HG02798 (cell line): Measurements from ENCODE around the gene PPRC1.
A peak's percentile ranks its signal among the peaks of the same experiment; 100 is the strongest.

Source experiments
- ATAC-seq: cut with Tn5 transposase; IDR thresholded peaks from one replicate; pipeline ENCODE4 v1.9.1; 2021; ENCODE audit warnings: mild to moderate bottlenecking; ENCODE audit not compliant: unreplicated experiment, poor library complexity

The PPRC1 gene

GRCh38 chr10:102132563-102133372 lies at the start of gene PPRC1:
Gene PPRC1, plus strand, starts transcription at chr10:102133040. Its CDS starts 29 bp downstream, at chr10:102133069.
- peak; percentile 94 for ATAC-seq

DNA sequence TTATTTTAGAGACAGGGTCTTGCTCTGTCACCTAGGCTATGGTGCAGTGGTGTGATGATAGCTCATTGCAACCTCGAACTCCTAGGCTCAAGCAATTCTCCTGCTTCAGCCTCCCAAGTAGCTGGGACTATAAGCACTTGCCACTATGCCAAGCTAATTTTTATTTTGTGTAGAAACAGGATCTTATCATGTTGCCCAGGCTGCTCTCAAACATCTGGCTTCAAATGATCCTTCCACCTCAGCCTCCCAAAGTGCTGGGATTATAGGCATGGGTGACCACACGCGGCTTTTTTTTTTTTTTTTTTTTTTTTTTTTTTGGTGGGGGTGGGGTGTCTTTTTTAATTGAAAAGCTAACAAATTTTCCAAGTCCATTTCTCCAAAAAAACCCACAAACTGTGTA lies 49.3 kb upstream of the PPRC1 start:
- ATAC-seq = no peak

GRCh38 chr10:102085336-102085735 lies 47.5 kb upstream of the PPRC1 start:
- ATAC-seq = no peak

DNA sequence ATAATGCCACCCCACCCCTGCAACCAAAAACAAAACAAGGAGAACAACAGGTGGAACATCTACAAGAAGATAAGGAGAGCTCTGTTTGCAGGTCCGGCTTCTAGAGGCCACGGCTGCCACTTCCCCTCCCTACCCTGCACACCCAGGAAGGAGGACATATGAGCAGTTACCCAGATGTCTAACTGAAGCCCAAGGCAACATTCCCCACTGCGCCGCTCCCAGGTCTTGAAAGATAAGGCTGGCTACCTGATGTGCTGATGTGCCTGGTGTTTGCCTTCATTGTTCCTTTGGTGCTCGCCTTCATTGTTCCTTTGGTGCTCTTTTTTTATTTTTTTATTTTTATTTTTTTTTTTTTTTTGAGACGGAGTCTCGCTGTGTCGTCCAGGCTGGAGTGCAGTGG lies 46.6 kb upstream of the PPRC1 start:
- ATAC-seq = no peak

- no peak for ATAC-seq
Observed at GRCh38 chr10:102090772-102091171, 42.1 kb upstream of the PPRC1 start.

- no peak for ATAC-seq
Observed at GRCh38 chr10:102096449-102096848, 36.4 kb upstream of the PPRC1 start.

DNA sequence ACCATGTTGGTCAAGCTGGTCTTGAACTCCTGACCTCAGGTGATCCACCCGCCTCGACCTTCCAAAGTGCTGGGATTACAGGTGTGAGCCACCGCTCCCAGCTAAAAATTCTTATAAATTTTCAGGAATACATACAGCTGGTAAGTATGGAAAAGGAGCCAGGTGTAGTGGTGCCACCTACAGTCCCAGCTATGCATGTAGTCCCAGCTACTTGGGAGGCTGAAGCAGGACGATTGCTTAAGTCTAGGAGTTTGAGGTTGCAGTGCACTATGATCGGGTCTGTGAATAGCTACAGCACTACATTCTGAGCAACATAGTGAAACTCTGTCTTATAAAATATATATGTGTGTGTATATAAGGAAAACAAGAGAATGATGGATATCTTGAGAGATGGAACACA lies 31.7 kb upstream of the PPRC1 start:
- ATAC-seq = no peak

DNA sequence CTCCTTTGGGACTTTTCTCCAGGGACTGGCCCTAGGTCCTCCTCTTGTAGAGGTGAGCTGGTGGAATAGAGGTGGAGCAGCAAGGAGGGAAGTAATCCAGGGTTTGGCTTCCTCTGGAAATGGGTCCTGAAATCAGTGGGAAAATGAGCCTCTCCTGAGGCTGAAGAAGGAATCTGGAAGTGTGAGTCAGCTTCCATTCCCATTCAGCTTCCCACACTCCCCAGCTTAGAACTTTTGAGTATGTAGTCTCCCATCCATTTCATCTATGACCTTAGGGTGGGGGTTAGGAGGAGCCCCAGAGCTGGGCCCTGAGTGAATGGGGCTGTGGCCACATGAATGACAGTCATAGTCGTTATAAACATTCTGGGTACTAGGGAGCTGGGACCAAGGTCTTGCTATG lies 30.4 kb upstream of the PPRC1 start:
- ATAC-seq = no peak

DNA sequence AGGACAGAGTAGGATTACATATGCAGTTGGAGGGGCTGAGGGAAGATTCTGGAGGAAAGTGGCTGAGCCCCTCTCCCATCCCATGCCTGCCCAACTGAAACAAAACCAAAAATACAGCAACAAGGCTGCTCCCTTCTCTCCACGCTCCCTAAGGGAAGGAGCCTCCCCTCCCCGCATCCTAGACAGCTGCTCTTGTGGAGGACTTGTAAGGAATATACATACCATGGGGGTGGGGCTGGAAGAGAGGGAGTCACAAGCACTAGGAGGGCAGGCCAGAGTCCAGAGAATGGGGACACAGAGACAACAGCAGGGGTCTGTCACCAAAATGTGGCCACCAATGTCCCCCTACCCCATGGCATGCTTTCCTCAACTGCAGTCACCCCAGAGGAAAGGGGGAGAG lies 25.8 kb upstream of the PPRC1 start:
- ATAC-seq = no peak

DNA sequence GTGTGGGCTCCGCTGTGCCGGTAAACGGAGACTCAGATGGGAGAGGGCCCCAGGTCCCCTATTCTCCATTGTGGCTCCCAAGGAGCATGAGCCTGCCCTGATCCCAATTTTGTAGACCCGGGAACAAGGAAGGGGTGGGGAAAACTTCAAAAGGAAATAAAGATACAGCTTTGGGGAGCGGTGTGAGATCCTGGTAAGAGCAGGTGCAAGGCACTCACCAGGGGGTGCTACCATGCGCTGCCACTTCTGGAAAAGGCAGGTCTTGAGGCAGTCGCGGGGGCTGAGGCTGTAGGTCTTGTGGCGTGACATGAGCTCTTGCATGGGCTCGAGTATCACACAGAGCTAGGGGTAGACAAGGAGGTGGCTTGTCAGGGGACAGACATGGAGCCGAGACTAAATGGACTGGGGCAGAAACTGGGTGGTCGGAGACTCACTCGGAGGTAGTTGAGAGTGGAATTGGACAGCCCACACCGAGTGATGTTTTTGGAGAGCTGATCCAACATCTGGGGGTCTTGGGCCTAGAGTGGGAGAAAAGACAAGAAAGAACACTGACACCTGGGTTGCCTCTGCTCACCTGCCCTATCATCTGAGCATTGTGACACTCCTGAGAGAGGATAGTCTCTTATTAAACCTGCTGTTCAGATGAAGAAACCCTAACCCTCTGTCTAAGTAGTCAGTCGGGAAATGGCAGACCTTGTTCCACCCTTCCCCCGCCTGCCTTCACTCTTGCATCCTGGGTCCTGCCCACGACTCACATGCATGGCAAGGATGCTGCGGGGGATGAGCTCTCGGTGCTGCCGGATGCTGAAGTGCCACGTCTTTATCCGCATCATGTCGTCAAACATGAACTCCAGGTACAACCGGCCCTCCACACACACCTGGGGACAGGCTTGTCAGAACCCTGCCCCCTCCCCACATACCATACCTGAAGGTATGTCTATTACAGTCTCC lies 23.4 kb upstream of the PPRC1 start:
- ATAC-seq = no peak

DNA sequence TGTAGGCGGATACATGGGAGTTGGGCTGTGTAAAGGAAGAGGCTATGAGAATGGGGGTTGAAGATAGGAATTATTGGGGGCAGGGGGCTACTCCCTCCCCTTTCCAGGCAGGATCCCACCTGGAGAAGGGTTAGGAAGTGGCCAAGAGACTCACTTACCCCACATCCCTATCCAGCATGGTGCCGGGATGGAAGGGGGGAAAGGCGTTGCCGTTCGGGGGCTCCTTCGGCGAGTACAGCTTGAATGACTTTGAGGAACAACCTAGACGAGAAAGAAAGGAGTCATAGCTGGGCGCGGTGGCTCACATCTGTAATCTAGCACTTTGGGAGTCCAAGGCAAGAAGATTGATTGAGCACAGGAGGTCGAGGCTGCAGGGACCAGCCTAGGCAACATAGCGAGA lies 21.6 kb upstream of the PPRC1 start:
- no peak for ATAC-seq

- no peak for ATAC-seq
Observed at GRCh38 chr10:102112210-102112817, 20.5 kb upstream of the PPRC1 start.

GRCh38 chr10:102113261-102113955 lies 19.4 kb upstream of the PPRC1 start:
- ATAC-seq = no peak

GRCh38 chr10:102113956-102114857 lies 18.6 kb upstream of the PPRC1 start:
- peak; percentile 8 for ATAC-seq

DNA sequence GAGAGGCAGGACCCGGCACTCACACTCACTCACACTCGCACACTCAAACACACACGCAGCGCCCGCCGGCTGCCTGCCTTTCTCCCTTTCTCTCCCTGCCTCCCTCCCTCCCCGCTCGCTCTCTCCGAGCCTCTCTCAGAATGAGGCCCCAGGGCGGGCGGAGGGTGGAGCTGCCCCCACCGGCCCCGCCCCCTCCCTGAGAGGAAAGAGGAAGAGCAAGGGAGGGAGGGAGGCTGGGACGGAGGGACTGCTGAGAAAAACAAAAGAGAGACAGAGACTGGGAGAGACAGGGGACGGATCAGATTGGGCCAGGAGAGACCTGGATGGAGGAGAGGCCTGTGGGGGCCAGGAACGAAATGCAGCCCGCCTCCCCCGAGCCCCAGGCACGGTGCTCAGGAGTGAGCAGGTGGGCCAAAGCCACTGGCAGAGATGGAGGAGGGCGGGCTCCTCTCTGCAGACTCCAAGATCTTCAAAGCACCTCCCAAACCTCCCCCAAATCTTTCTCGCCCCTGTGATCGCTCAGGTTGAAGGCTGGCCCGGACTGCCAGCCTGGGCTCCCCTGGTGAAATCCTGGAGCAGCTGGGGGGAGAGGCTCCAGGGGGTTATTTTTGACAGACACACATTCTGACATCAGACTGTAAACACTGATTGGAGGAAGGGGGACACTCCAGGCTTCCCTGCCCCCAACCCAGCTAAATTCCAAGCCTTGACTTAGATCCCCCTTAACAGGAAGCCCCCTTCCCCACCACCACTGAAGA lies 17.8 kb upstream of the PPRC1 start:
- peak; percentile 72 for ATAC-seq

DNA sequence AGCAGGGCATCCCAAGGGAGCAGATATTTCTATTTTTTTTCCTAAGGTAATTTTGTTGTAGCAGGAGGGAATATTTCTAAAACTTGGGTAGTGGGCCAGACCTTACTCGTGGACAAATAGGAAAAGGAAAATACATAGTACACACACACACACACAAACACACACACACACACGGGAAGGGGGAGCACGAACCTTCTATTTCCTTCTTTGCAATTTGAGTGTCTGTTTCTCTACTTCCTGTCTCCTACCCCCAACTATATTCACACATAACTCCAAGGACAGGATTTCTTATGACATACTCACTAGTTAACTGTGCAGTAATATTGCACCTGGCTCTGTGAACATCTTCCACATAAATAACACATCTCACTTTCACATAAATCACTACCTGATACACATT lies 17.1 kb upstream of the PPRC1 start:
- no peak for ATAC-seq

- ATAC-seq = no peak
Observed at GRCh38 chr10:102116656-102117055, 16.2 kb upstream of the PPRC1 start.

GRCh38 chr10:102117391-102118159 lies 15.3 kb upstream of the PPRC1 start:
- ATAC-seq = no peak
